Neural cell (in vitro differentiated cells): Measurements from ENCODE around the gene ARHGAP42. TPM values are rescaled to one million over a fixed set of nuclear protein-coding genes. Genes with fewer than 3 reads are reported as not detected.

Source experiments
- H2AFZ ChIP-seq: fragments of 200-600, 300-800 bp; sonication (generic), shearing (Covaris generic); 2 replicates; pipeline ENCODE4 v1.6.0; 2014; ENCODE audit warnings: low read depth, mild to moderate bottlenecking, antibody characterized with exemption, low read length, moderate library complexity
- H3F3A ChIP-seq: fragments of 200-600 bp; shearing (Covaris generic); 2 replicates; pipeline ENCODE4 v1.6.1; 2016; ENCODE audit warnings: mild to moderate bottlenecking, moderate library complexity, mixed read lengths, antibody characterized with exemption, low read length; ENCODE audit not compliant: insufficient read depth, poor library complexity, severe bottlenecking
- H3K27ac ChIP-seq: fragments of 200-600, 300-800 bp; sonication (generic), shearing (Covaris generic); 2 replicates; pipeline ENCODE4 v1.5.1; 2014; ENCODE audit warnings: mild to moderate bottlenecking, low read length, moderate library complexity
- H3K27me3 ChIP-seq: fragments of 300-800, 200-600 bp; sonication (generic), shearing (Covaris generic); 2 replicates; pipeline ENCODE4 v1.6.0; 2014; ENCODE audit warnings: mild to moderate bottlenecking, low read depth, low read length, moderate library complexity; ENCODE audit not compliant: insufficient read depth
- H3K36me3 ChIP-seq: fragments of 300-800, 200-600 bp; sonication (generic), shearing (Covaris generic); 2 replicates; pipeline ENCODE4 v1.5.1; 2014; ENCODE audit warnings: mild to moderate bottlenecking, antibody characterized with exemption, low read length, moderate library complexity; ENCODE audit not compliant: insufficient read depth
- H3K4me2 ChIP-seq: fragments of 300-800, 200-600 bp; sonication (generic), shearing (Covaris generic); 2 replicates; pipeline ENCODE4 v1.6.0; 2014; ENCODE audit warnings: mild to moderate bottlenecking, low read length
- H3K4me3 ChIP-seq: fragments of 300-800, 200-600 bp; sonication (generic), shearing (Covaris generic); 2 replicates; pipeline ENCODE4 v1.5.1; 2014; ENCODE audit warnings: mild to moderate bottlenecking, low read length, moderate library complexity
- H3K79me2 ChIP-seq: fragments of 200-600 bp; shearing (Covaris generic); replicated peaks from 2 replicates; pipeline ENCODE4 v1.6.0; 2014; ENCODE audit warnings: mild to moderate bottlenecking, low read length, moderate library complexity; ENCODE audit not compliant: insufficient read depth
- H3K9ac ChIP-seq: fragments of 300-800, 200-600 bp; sonication (generic), shearing (Covaris generic); 2 replicates; pipeline ENCODE4 v1.6.1; 2016; ENCODE audit warnings: mild to moderate bottlenecking, low read length, mixed read lengths
- H3K9me2 ChIP-seq: fragments of 200-600 bp; shearing (Covaris generic); 2 replicates; pipeline ENCODE4 v1.6.1; 2016; ENCODE audit warnings: mild to moderate bottlenecking, low read length, mixed read lengths; ENCODE audit not compliant: insufficient read depth
- H3K9me3 ChIP-seq: fragments of 200-600, 300-800 bp; sonication (generic), shearing (Covaris generic); 2 replicates; pipeline ENCODE4 v1.6.1; 2016; ENCODE audit warnings: mild to moderate bottlenecking, mixed run types, low read length, moderate library complexity, mixed read lengths
- H4K20me1 ChIP-seq: fragments of 200-600 bp; shearing (Covaris generic); 2 replicates; pipeline ENCODE4 v1.6.1; 2016; ENCODE audit warnings: mild to moderate bottlenecking, mixed run types; ENCODE audit not compliant: insufficient read depth
- CTCF ChIP-seq: fragments of 450-650 bp; IDR thresholded peaks from 2 replicates; pipeline ENCODE4 v1.5.1; 2014; ENCODE audit warnings: antibody characterized with exemption, mild to moderate bottlenecking, moderate library complexity; ENCODE audit not compliant: poor library complexity, severe bottlenecking
- EP300 ChIP-seq: fragments of 450-650 bp; conservative IDR thresholded peaks from 2 replicates; pipeline ENCODE4 v1.6.1; 2014; ENCODE audit warnings: antibody characterized with exemption, mild to moderate bottlenecking, moderate library complexity; ENCODE audit not compliant: poor library complexity, severe bottlenecking
- EZH2 ChIP-seq: fragments of 200-600, 300-800 bp; shearing (Covaris generic), sonication (generic); IDR thresholded peaks from 2 replicates; pipeline ENCODE4 v1.6.1; 2014; ENCODE audit warnings: antibody characterized with exemption, low read length, borderline replicate concordance, mild to moderate bottlenecking; ENCODE audit not compliant: insufficient read depth, poor library complexity, severe bottlenecking
- MXI1 ChIP-seq: fragments of 450-650 bp; conservative IDR thresholded peaks from 2 replicates; pipeline ENCODE4 v1.6.1; 2014; ENCODE audit warnings: antibody characterized with exemption, mild to moderate bottlenecking; ENCODE audit not compliant: poor library complexity, severe bottlenecking
- POLR2AphosphoS5 ChIP-seq: IDR thresholded peaks from 2 replicates; pipeline ENCODE4 v1.6.1; 2012
- RAD21 ChIP-seq: fragments of 450-650 bp; conservative IDR thresholded peaks from 2 replicates; pipeline ENCODE4 v1.6.1; 2014; ENCODE audit warnings: antibody characterized with exemption, mild to moderate bottlenecking, moderate library complexity
- REST ChIP-seq: IDR thresholded peaks from 2 replicates; pipeline ENCODE4 v1.6.1; 2012; ENCODE audit warnings: borderline replicate concordance
- SMC3 ChIP-seq: fragments of 450-650 bp; conservative IDR thresholded peaks from 2 replicates; pipeline ENCODE4 v1.6.1; 2014; ENCODE audit warnings: antibody characterized with exemption, mild to moderate bottlenecking, moderate library complexity; ENCODE audit not compliant: poor library complexity
- TAF1 ChIP-seq: IDR thresholded peaks from 2 replicates; pipeline ENCODE4 v1.6.1; 2012; ENCODE audit warnings: low read depth
- polyA plus RNA-seq: library from polyadenylated mRNA; depleted of rRNA; stranded (reverse); fragments of >200 nt; gene quantifications from 2 replicates; pipeline ENCODE4 v1.2.3, GENCODE V29; 2014

ARHGAP42 gene
- polyA plus RNA-seq, 1 donor from 2014 or later, result 0.64 TPM

- Histone ChIP-seq H3K79me2 (no peaks in the 10 kb centered on the region), H3F3A (no peaks in the 10 kb centered on the region), H3K9me2 (no peaks in the 10 kb centered on the region), H3K36me3 (no peaks in the 10 kb centered on the region), H2AFZ (no peak overlapping the region), H3K9me3 (no peaks in the 10 kb centered on the region), H3K27ac (no peak overlapping the region), H3K4me2 (no peak overlapping the region), H4K20me1 (no peaks in the 10 kb centered on the region), H3K27me3 (no peaks in the 10 kb centered on the region), H3K9ac (no peak overlapping the region), H3K4me3 (no peak overlapping the region)
- TF ChIP-seq CTCF, result no peak
- no peak for TF ChIP-seq EZH2
- no peak for TF ChIP-seq POLR2AphosphoS5
- no peak for TF ChIP-seq SMC3
These were observed 231.7 kb downstream of the ARHGAP42 start for GRCh38 chr11:100918551-100919500.

- Histone ChIP-seq H3K4me3 (no peak overlapping the region), H2AFZ (no peak overlapping the region), H3K36me3 (no peaks in the 10 kb centered on the region), H3K79me2 (no peaks in the 10 kb centered on the region), H3F3A (no peaks in the 10 kb centered on the region), H3K9me2 (no peaks in the 10 kb centered on the region), H3K9ac (no peak overlapping the region), H3K27me3 (no peaks in the 10 kb centered on the region), H3K27ac (no peak overlapping the region), H3K4me2 (no peak overlapping the region), H3K9me3 (no peaks in the 10 kb centered on the region), H4K20me1 (no peaks in the 10 kb centered on the region)
- TF ChIP-seq POLR2AphosphoS5, result no peak
- no peak for TF ChIP-seq MXI1
- TF ChIP-seq EZH2, result no peak
- no peak for TF ChIP-seq EP300
- no peak for TF ChIP-seq TAF1
- TF ChIP-seq REST, result no peak
- TF ChIP-seq CTCF, result no peak
- no peak for TF ChIP-seq SMC3
- TF ChIP-seq RAD21, result no peak
These were observed 233.5 kb downstream of the ARHGAP42 start for GRCh38 chr11:100920593-100920992.
